SK-N-MC (cell line): ENCODE results near the gene PLAAT5.

Experiments used
- EZH2 ChIP-seq: fragments of 200-600 bp; sonication (generic); IDR thresholded peaks from one replicate; pipeline ENCODE4 v1.6.1; 2017; ENCODE audit warnings: antibody characterized with exemption
- POLR2AphosphoS5 ChIP-seq: IDR thresholded peaks from 2 replicates; pipeline ENCODE4 v1.6.1; 2012; ENCODE audit warnings: mild to moderate bottlenecking, low read depth, low read length, borderline replicate concordance

GRCh38 chr11:63511048-63511748, 20.2 kb upstream of the PLAAT5 start:
- TF ChIP-seq EZH2 (no peak), POLR2AphosphoS5 (no peak)
